Lower leg skin (tissue), 3 donors: ENCODE data around the gene WDFY2.

Source experiments
- POLR2A ChIP-seq, 2 donors: fragments of 450-650 bp; IDR thresholded peaks; one replicate each; pipeline ENCODE4 v1.6.1; 2016 to 2017; ENCODE audit warnings: antibody characterized with exemption in 2 of 2, mild to moderate bottlenecking in 1 of 2, moderate library complexity in 1 of 2
- TF ChIP-seq, protein P1 (sequence below), 3 donors: fragments of 450-650 bp; IDR thresholded peaks; one replicate each; pipeline ENCODE4 v1.5.1; 2016; ENCODE audit warnings: antibody characterized with exemption in 3 of 3, mild to moderate bottlenecking in 3 of 3, moderate library complexity in 2 of 3

DNA sequence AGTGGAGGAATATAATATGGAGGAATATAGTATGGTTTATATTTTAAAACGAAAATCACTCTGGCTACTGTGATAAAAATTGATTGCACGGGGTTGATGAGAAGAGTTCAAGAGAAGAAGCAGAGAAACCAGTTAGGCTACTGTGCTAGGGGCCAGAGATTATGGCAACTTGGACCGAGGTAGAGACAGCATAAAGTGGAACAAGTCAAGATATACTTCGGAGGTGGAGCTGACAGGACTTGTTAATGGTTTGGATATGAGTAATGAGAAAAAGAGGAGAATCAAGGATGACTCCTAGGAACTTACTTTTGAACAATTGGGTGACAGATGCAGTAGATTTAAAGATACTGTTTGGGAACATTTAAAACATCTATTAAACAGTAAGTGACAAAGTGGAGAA lies 6.6 kb upstream of the WDFY2 start:
- TF ChIP-seq, protein P1, sequence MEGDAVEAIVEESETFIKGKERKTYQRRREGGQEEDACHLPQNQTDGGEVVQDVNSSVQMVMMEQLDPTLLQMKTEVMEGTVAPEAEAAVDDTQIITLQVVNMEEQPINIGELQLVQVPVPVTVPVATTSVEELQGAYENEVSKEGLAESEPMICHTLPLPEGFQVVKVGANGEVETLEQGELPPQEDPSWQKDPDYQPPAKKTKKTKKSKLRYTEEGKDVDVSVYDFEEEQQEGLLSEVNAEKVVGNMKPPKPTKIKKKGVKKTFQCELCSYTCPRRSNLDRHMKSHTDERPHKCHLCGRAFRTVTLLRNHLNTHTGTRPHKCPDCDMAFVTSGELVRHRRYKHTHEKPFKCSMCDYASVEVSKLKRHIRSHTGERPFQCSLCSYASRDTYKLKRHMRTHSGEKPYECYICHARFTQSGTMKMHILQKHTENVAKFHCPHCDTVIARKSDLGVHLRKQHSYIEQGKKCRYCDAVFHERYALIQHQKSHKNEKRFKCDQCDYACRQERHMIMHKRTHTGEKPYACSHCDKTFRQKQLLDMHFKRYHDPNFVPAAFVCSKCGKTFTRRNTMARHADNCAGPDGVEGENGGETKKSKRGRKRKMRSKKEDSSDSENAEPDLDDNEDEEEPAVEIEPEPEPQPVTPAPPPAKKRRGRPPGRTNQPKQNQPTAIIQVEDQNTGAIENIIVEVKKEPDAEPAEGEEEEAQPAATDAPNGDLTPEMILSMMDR (IDR thresholded peaks at IDR 0.05): no peak
- TF ChIP-seq POLR2A (IDR thresholded peaks at IDR 0.05): no peak
